HepG2 (cell line): Measurements from ENCODE around the gene RHOBTB3. TPM values are rescaled to one million over a fixed set of nuclear protein-coding genes. Genes with fewer than 3 reads are reported as not detected.

Experiments
- AKAP8 ChIP-seq: sonication (generic); formaldehyde crosslinking; IDR thresholded peaks from 2 replicates; pipeline ENCODE4 v1.5.1; 2020; ENCODE audit warnings: mild to moderate bottlenecking, missing genetic modification reagents
- BCL6 ChIP-seq: IDR thresholded peaks from 2 replicates; pipeline ENCODE4 v1.6.1; 2016; ENCODE audit warnings: missing genetic modification reagents, missing compliant biosample characterization
- ERF ChIP-seq: IDR thresholded peaks from 2 replicates; pipeline ENCODE4 v1.6.1; 2018; ENCODE audit warnings: missing biosample characterization, missing genetic modification reagents
- FOXM1 ChIP-seq: sonication (generic); formaldehyde crosslinking; IDR thresholded peaks from 2 replicates; pipeline ENCODE4 v1.5.0; 2020; ENCODE audit warnings: missing genetic modification reagents
- HDAC6 ChIP-seq: fragments of 200-600 bp; sonication (generic); IDR thresholded peaks from 2 replicates; pipeline ENCODE4 v1.7.0; 2017; ENCODE audit warnings: mild to moderate bottlenecking, antibody characterized with exemption, low read length, low read depth
- HHEX ChIP-seq: IDR thresholded peaks from 2 replicates; pipeline ENCODE4 v1.6.1; 2016; ENCODE audit warnings: control low read depth
- HOXD1 ChIP-seq: sonication (generic); formaldehyde crosslinking; IDR thresholded peaks from 2 replicates; pipeline ENCODE4 v1.5.0; 2020; ENCODE audit warnings: missing genetic modification reagents
- JUN ChIP-seq: sonication (generic); formaldehyde crosslinking; IDR thresholded peaks from 2 replicates; pipeline ENCODE4 v1.4.0; 2020; ENCODE audit warnings: mild to moderate bottlenecking, missing genetic modification reagents
- MEF2D ChIP-seq: sonication (generic); formaldehyde crosslinking; IDR thresholded peaks from 2 replicates; pipeline ENCODE4 v1.5.1; 2020; ENCODE audit warnings: mild to moderate bottlenecking, missing genetic modification reagents
- PHF8 ChIP-seq: sonication (generic); formaldehyde crosslinking; IDR thresholded peaks from 2 replicates; pipeline ENCODE4 v1.5.0; 2020; ENCODE audit warnings: missing genetic modification reagents
- RFXAP ChIP-seq: sonication (generic); formaldehyde crosslinking; IDR thresholded peaks from 2 replicates; pipeline ENCODE4 v1.4.0; 2020; ENCODE audit warnings: missing genetic modification reagents, borderline replicate concordance
- SAFB2 ChIP-seq: sonication (generic); formaldehyde crosslinking; IDR thresholded peaks from 2 replicates; pipeline ENCODE4 v1.5.1; 2020; ENCODE audit warnings: missing genetic modification reagents, low read depth, mild to moderate bottlenecking, borderline replicate concordance
- YY1 ChIP-seq: IDR thresholded peaks from 2 replicates; pipeline ENCODE4 v1.6.1; 2011; ENCODE audit warnings: low read length, low read depth, moderate library complexity, mild to moderate bottlenecking; ENCODE audit not compliant: insufficient read depth, insufficient replicate concordance
- ZBED4 ChIP-seq: sonication (generic); formaldehyde crosslinking; IDR thresholded peaks from 2 replicates; pipeline ENCODE4 v1.4.0; 2020; ENCODE audit warnings: missing genetic modification reagents, borderline replicate concordance
- ZBTB7B ChIP-seq: sonication (generic); formaldehyde crosslinking; IDR thresholded peaks from 2 replicates; pipeline ENCODE4 v1.4.0; 2020; ENCODE audit warnings: missing genetic modification reagents
- ZKSCAN1 ChIP-seq: fragments of 150-350 bp; IDR thresholded peaks from 2 replicates; pipeline ENCODE4 v1.6.1; 2014; ENCODE audit warnings: low read length
- ZNF510 ChIP-seq: sonication (generic); formaldehyde crosslinking; IDR thresholded peaks from 2 replicates; pipeline ENCODE4 v1.4.0; 2020; ENCODE audit warnings: low read depth, mild to moderate bottlenecking, missing genetic modification reagents
- polyA plus RNA-seq, 8 experiments: library from polyadenylated mRNA; depleted of rRNA in 3 of 8; stranded (reverse) in 7 of 8; unstranded in 1 of 8; fragments of >200 nt; fragmentation: Illumina TruSeq in 4 of 8; extraction: Trizol in 4 of 8; gene quantifications; 2 replicates each; pipeline versions ENCODE4 v1.2.1 to v1.2.3, GENCODE V29; 2011 to 2016; ENCODE audit warnings: low read depth in 4 of 8, missing spikeins in 1 of 8, mixed read lengths in 1 of 8; ENCODE audit not compliant: insufficient read depth in 1 of 8
- total RNA-seq, 5 experiments: library from RNA; depleted of rRNA; stranded (reverse); fragments of >200 nt; fragmentation: Illumina TruSeq; extraction: Trizol; gene quantifications; 2 replicates each; pipeline ENCODE4 v1.2.3, GENCODE V29; 2016; ENCODE audit warnings: low read depth in 1 of 5
- TF ChIP-seq, protein P1 (sequence below): sonication (generic); formaldehyde crosslinking; IDR thresholded peaks from 2 replicates; pipeline ENCODE4 v1.8.0; 2022; ENCODE audit warnings: low read depth, missing genetic modification reagents
- TF ChIP-seq, protein P2 (sequence below), 2 experiments: IDR thresholded peaks; 2 replicates each; pipeline ENCODE4 v1.6.1; 2011 to 2012; ENCODE audit warnings: low read length in 2 of 2, borderline replicate concordance in 1 of 2, low read depth in 1 of 2, mild to moderate bottlenecking in 1 of 2, moderate library complexity in 1 of 2
- TF ChIP-seq, protein P3 (sequence below): sonication (generic); formaldehyde crosslinking; IDR thresholded peaks from 2 replicates; pipeline ENCODE4 v1.4.0; 2020; ENCODE audit warnings: missing genetic modification reagents, mild to moderate bottlenecking, borderline replicate concordance

RHOBTB3 gene
- total and polyA plus RNA-seq, 2 of the 13 experiments (the other 11 are each of a cell fraction or from before 2014, with no cell fraction given) = 31.6 to 35.4 TPM

GRCh38 chr5:95759005-95759404 lies 27.9 kb downstream of the RHOBTB3 start (continued):
- TF ChIP-seq ZBED4 (CRISPR knock-in tag) (no peak; the same call in 1 of the 2 replicates), HDAC6 (no peak), HHEX (no peak), BCL6 (CRISPR knock-in tag) (peak; percentile 87), RFXAP (CRISPR knock-in tag) (0 out of 2 replicates have a peak, but pooled peaks have one; percentile 22), MEF2D (CRISPR knock-in tag) (0 out of 2 replicates have a peak, but pooled peaks have one; percentile 26), ZKSCAN1 (no peak), HOXD1 (CRISPR knock-in tag) (peak; percentile 51; the same call in 1 of the 2 replicates), FOXM1 (CRISPR knock-in tag) (no peak), AKAP8 (CRISPR knock-in tag) (no peak), SAFB2 (no peak), PHF8 (CRISPR knock-in tag) (no peak), ERF (peak; percentile 37; the same call in 1 of the 2 replicates), JUN (CRISPR knock-in tag) (no peak), YY1 (peak; percentile 46), ZNF510 (no peak), ZBTB7B (CRISPR knock-in tag) (no peak)
- TF ChIP-seq, protein P1, sequence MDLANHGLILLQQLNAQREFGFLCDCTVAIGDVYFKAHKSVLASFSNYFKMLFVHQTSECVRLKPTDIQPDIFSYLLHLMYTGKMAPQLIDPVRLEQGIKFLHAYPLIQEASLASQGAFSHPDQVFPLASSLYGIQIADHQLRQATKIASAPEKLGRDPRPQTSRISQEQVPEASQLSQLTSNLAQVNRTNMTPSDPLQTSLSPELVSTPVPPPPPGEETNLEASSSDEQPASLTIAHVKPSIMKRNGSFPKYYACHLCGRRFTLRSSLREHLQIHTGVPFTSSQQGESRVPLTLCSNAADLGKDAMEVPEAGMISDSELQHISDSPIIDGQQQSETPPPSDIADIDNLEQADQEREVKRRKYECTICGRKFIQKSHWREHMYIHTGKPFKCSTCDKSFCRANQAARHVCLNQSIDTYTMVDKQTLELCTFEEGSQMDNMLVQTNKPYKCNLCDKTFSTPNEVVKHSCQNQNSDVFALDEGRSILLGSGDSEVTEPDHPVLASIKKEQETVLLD (CRISPR knock-in tag) = no peak
- TF ChIP-seq, protein P2, sequence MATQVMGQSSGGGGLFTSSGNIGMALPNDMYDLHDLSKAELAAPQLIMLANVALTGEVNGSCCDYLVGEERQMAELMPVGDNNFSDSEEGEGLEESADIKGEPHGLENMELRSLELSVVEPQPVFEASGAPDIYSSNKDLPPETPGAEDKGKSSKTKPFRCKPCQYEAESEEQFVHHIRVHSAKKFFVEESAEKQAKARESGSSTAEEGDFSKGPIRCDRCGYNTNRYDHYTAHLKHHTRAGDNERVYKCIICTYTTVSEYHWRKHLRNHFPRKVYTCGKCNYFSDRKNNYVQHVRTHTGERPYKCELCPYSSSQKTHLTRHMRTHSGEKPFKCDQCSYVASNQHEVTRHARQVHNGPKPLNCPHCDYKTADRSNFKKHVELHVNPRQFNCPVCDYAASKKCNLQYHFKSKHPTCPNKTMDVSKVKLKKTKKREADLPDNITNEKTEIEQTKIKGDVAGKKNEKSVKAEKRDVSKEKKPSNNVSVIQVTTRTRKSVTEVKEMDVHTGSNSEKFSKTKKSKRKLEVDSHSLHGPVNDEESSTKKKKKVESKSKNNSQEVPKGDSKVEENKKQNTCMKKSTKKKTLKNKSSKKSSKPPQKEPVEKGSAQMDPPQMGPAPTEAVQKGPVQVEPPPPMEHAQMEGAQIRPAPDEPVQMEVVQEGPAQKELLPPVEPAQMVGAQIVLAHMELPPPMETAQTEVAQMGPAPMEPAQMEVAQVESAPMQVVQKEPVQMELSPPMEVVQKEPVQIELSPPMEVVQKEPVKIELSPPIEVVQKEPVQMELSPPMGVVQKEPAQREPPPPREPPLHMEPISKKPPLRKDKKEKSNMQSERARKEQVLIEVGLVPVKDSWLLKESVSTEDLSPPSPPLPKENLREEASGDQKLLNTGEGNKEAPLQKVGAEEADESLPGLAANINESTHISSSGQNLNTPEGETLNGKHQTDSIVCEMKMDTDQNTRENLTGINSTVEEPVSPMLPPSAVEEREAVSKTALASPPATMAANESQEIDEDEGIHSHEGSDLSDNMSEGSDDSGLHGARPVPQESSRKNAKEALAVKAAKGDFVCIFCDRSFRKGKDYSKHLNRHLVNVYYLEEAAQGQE (IDR thresholded peaks at IDR 0.05; ENCODE audit: borderline replicate concordance in 1 of 2, low read depth in 1 of 2, low read length in 2 of 2) = no peak
- TF ChIP-seq, protein P3, sequence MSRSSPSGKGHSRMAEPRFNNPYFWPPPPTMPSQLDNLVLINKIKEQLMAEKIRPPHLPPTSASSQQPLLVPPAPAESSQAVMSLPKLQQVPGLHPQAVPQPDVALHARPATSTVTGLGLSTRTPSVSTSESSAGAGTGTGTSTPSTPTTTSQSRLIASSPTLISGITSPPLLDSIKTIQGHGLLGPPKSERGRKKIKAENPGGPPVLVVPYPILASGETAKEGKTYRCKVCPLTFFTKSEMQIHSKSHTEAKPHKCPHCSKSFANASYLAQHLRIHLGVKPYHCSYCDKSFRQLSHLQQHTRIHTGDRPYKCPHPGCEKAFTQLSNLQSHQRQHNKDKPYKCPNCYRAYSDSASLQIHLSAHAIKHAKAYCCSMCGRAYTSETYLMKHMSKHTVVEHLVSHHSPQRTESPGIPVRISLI (CRISPR knock-in tag) = no peak
